HepG2 (cell line): Measurements from ENCODE around the gene C1orf159. TPM values are rescaled to one million over a fixed set of nuclear protein-coding genes. Genes with fewer than 3 reads are reported as not detected.
A peak's percentile ranks its signal among the peaks of the same experiment; 100 is the strongest.

Source experiments
- ATF7-NPFF ChIP-seq: sonication (generic); formaldehyde crosslinking; IDR thresholded peaks from 2 replicates; pipeline ENCODE4 v1.8.1; 2023; ENCODE audit warnings: mild to moderate bottlenecking, low read depth, missing genetic modification reagents, moderate library complexity
- KDM4B ChIP-seq: sonication (generic); formaldehyde crosslinking; IDR thresholded peaks from 2 replicates; pipeline ENCODE4 v1.4.0; 2020; ENCODE audit warnings: missing genetic modification reagents
- MBD4 ChIP-seq: IDR thresholded peaks from 2 replicates; pipeline ENCODE4 v1.6.1; 2012; ENCODE audit warnings: low read length, inconsistent platforms, borderline replicate concordance
- MTERF4 ChIP-seq: sonication (generic); formaldehyde crosslinking; IDR thresholded peaks from 2 replicates; pipeline ENCODE4 v1.8.0; 2023; ENCODE audit warnings: mild to moderate bottlenecking, missing genetic modification reagents
- NR1H2 ChIP-seq: sonication (generic); formaldehyde crosslinking; IDR thresholded peaks from 2 replicates; pipeline ENCODE4 v1.8.1; 2022; ENCODE audit warnings: low read depth, missing genetic modification reagents, borderline replicate concordance
- NR3C1 ChIP-seq: sonication (generic); formaldehyde crosslinking; IDR thresholded peaks from 2 replicates; pipeline ENCODE4 v1.4.0; 2020; ENCODE audit warnings: missing genetic modification reagents
- PITX1 ChIP-seq: sonication (generic); formaldehyde crosslinking; IDR thresholded peaks from 2 replicates; pipeline ENCODE4 v1.5.1; 2020; ENCODE audit warnings: mild to moderate bottlenecking, missing genetic modification reagents
- POLR2G ChIP-seq: fragments of 200-400 bp; formaldehyde crosslinking; IDR thresholded peaks from 2 replicates; pipeline ENCODE4 v1.6.1; 2018; ENCODE audit warnings: mild to moderate bottlenecking, low read depth, low read length, moderate library complexity
- RARA ChIP-seq: IDR thresholded peaks from 2 replicates; pipeline ENCODE4 v1.6.1; 2016; ENCODE audit warnings: missing genetic modification reagents, missing compliant biosample characterization
- RORA ChIP-seq: sonication (generic); formaldehyde crosslinking; IDR thresholded peaks from 2 replicates; pipeline ENCODE4 v1.5.0; 2020; ENCODE audit warnings: mild to moderate bottlenecking, missing genetic modification reagents, moderate library complexity
- SUZ12 ChIP-seq: fragments of 150-350 bp; IDR thresholded peaks from 2 replicates; pipeline ENCODE4 v1.6.1; 2014; ENCODE audit warnings: low read depth, low read length
- TRIM24 ChIP-seq: sonication (generic); formaldehyde crosslinking; IDR thresholded peaks from 2 replicates; pipeline ENCODE4 v1.8.0; 2022; ENCODE audit warnings: mild to moderate bottlenecking, missing genetic modification reagents
- ZEB1 ChIP-seq: IDR thresholded peaks from 2 replicates; pipeline ENCODE4 v1.6.1; 2012; ENCODE audit warnings: mild to moderate bottlenecking, low read depth, inconsistent platforms; ENCODE audit not compliant: insufficient replicate concordance
- ZFP36L2 ChIP-seq: sonication (generic); formaldehyde crosslinking; IDR thresholded peaks from 2 replicates; pipeline ENCODE4 v1.4.0; 2020; ENCODE audit warnings: missing genetic modification reagents
- ZMYM4 ChIP-seq: sonication (generic); formaldehyde crosslinking; IDR thresholded peaks from 2 replicates; pipeline ENCODE4 v1.8.1; 2023; ENCODE audit warnings: mild to moderate bottlenecking, missing genetic modification reagents
- ZNF33A ChIP-seq: sonication (generic); formaldehyde crosslinking; IDR thresholded peaks from 2 replicates; pipeline ENCODE4 v1.5.1; 2020; ENCODE audit warnings: missing genetic modification reagents, mild to moderate bottlenecking, moderate library complexity, borderline replicate concordance
- ZNF441 ChIP-seq: sonication (generic); formaldehyde crosslinking; IDR thresholded peaks from 2 replicates; pipeline ENCODE4 v1.7.0; 2021; ENCODE audit warnings: missing genetic modification reagents, borderline replicate concordance
- ZNF746 ChIP-seq: sonication (generic); formaldehyde crosslinking; IDR thresholded peaks from 2 replicates; pipeline ENCODE4 v1.8.0; 2022; ENCODE audit warnings: mild to moderate bottlenecking, missing genetic modification reagents
- ZSCAN21 ChIP-seq: sonication (generic); formaldehyde crosslinking; IDR thresholded peaks from 2 replicates; pipeline ENCODE4 v1.8.0; 2022; ENCODE audit warnings: mild to moderate bottlenecking, missing genetic modification reagents, moderate library complexity, borderline replicate concordance
- polyA plus RNA-seq, 8 experiments: library from polyadenylated mRNA; depleted of rRNA in 3 of 8; stranded (reverse) in 7 of 8; unstranded in 1 of 8; fragments of >200 nt; fragmentation: Illumina TruSeq in 4 of 8; extraction: Trizol in 4 of 8; gene quantifications; 2 replicates each; pipeline versions ENCODE4 v1.2.1 to v1.2.3, GENCODE V29; 2011 to 2016; ENCODE audit warnings: low read depth in 4 of 8, missing spikeins in 1 of 8, mixed read lengths in 1 of 8; ENCODE audit not compliant: insufficient read depth in 1 of 8
- total RNA-seq, 5 experiments: library from RNA; depleted of rRNA; stranded (reverse); fragments of >200 nt; fragmentation: Illumina TruSeq; extraction: Trizol; gene quantifications; 2 replicates each; pipeline ENCODE4 v1.2.3, GENCODE V29; 2016; ENCODE audit warnings: low read depth in 1 of 5
- TF ChIP-seq, protein P1 (sequence below): IDR thresholded peaks from 2 replicates; pipeline ENCODE4 v1.6.1; 2016; ENCODE audit warnings: missing genetic modification reagents, missing compliant biosample characterization
- TF ChIP-seq, protein P2 (sequence below): sonication (generic); formaldehyde crosslinking; IDR thresholded peaks from 2 replicates; pipeline ENCODE4 v1.4.0; 2020; ENCODE audit warnings: mild to moderate bottlenecking, missing genetic modification reagents
- TF ChIP-seq, protein P3 (sequence below): sonication (generic); formaldehyde crosslinking; IDR thresholded peaks from 2 replicates; pipeline ENCODE4 v1.5.0; 2020; ENCODE audit warnings: mild to moderate bottlenecking, missing genetic modification reagents

The C1orf159 gene
- total and polyA plus RNA-seq, 2 of the 13 experiments (the other 11 are each of a cell fraction or from before 2014, with no cell fraction given), result 3.8 to 6.7 TPM

DNA sequence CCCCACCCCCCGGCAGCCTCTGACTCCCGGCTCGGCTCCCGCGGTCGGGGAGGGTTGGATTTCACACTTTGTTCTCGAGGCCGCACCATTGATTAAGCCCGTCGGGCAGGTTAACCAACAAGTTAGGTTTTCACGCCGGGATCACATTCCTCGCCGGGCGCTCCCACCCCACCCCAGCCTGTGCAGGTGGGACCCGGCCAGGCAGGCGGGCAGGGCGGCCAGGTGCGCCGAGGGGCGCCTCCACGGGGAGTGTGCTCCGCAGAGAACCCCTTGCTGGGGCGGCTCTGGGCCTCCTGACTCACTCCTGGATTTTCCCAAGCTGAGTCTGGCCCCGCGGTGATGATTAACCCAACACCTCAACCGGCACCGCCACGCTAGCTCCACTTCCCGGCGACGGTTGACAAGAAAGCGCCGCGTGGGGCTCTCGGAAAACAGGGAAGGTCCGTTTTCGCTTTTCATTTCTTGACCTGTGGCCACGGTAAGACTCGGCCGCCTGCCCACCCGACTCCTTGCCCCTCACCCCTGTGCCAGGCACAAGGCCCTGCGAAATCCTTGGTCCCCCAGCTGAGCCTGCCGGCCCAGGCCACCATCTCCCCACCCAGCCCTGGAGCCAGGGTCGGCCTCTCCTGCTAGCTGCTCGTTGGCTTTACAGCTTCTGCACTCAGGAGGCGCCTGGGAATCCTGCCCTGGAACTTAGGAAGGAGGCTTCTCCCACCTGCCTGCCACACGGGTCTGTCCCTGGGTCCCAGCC is 49.0 kb upstream of the C1orf159 start (continued):
- no peak for TF ChIP-seq ZFP36L2 (CRISPR knock-in tag)
- no peak for TF ChIP-seq ATF7-NPFF (CRISPR knock-in tag)
- no peak for TF ChIP-seq NR3C1 (CRISPR knock-in tag)
- peak; percentile 55 for TF ChIP-seq ZEB1
- TF ChIP-seq, protein P1, sequence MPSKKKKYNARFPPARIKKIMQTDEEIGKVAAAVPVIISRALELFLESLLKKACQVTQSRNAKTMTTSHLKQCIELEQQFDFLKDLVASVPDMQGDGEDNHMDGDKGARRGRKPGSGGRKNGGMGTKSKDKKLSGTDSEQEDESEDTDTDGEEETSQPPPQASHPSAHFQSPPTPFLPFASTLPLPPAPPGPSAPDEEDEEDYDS (CRISPR knock-in tag), result no peak
- TF ChIP-seq NR1H2 (CRISPR knock-in tag), result no peak
- no peak for TF ChIP-seq RORA (CRISPR knock-in tag)
- TF ChIP-seq PITX1 (CRISPR knock-in tag), result peak; percentile 49; the same call in 1 of the 2 replicates
- TF ChIP-seq ZNF33A (CRISPR knock-in tag), result no peak
- TF ChIP-seq POLR2G, result peak; percentile 61; the same call in 1 of the 2 replicates
- TF ChIP-seq RARA (CRISPR knock-in tag), result no peak; the same call in 1 of the 2 replicates
- TF ChIP-seq TRIM24 (CRISPR knock-in tag), result no peak
- no peak for TF ChIP-seq MTERF4 (CRISPR knock-in tag)
- no peak for TF ChIP-seq SUZ12
- TF ChIP-seq ZNF746, result no peak
- TF ChIP-seq, protein P2, sequence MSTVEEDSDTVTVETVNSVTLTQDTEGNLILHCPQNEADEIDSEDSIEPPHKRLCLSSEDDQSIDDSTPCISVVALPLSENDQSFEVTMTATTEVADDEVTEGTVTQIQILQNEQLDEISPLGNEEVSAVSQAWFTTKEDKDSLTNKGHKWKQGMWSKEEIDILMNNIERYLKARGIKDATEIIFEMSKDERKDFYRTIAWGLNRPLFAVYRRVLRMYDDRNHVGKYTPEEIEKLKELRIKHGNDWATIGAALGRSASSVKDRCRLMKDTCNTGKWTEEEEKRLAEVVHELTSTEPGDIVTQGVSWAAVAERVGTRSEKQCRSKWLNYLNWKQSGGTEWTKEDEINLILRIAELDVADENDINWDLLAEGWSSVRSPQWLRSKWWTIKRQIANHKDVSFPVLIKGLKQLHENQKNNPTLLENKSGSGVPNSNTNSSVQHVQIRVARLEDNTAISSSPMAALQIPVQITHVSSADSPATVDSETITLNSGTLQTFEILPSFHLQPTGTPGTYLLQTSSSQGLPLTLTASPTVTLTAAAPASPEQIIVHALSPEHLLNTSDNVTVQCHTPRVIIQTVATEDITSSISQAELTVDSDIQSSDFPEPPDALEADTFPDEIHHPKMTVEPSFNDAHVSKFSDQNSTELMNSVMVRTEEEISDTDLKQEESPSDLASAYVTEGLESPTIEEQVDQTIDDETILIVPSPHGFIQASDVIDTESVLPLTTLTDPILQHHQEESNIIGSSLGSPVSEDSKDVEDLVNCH, result no peak
- peak; percentile 16; the same call in 1 of the 2 replicates for TF ChIP-seq ZMYM4 (CRISPR knock-in tag)
- no peak for TF ChIP-seq ZSCAN21 (CRISPR knock-in tag)
- no peak for TF ChIP-seq KDM4B (CRISPR knock-in tag)
- TF ChIP-seq MBD4, result no peak
- no peak; the same call in 1 of the 2 replicates for TF ChIP-seq ZNF441 (CRISPR knock-in tag)
- TF ChIP-seq, protein P3, sequence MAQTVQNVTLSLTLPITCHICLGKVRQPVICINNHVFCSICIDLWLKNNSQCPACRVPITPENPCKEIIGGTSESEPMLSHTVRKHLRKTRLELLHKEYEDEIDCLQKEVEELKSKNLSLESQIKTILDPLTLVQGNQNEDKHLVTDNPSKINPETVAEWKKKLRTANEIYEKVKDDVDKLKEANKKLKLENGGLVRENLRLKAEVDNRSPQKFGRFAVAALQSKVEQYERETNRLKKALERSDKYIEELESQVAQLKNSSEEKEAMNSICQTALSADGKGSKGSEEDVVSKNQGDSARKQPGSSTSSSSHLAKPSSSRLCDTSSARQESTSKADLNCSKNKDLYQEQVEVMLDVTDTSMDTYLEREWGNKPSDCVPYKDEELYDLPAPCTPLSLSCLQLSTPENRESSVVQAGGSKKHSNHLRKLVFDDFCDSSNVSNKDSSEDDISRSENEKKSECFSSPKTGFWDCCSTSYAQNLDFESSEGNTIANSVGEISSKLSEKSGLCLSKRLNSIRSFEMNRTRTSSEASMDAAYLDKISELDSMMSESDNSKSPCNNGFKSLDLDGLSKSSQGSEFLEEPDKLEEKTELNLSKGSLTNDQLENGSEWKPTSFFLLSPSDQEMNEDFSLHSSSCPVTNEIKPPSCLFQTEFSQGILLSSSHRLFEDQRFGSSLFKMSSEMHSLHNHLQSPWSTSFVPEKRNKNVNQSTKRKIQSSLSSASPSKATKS, result no peak
